DND-41 (cell line): ENCODE results near the gene TPPP.

Experiments used
- ATAC-seq: fragments of 200-7000 bp; cut with Tn5 transposase; 3 replicates; pipeline ENCODE4 v1.9.1; 2021; ENCODE audit warnings: low read depth; ENCODE audit not compliant: insufficient read depth
- DNase-seq: peaks from one replicate; pipeline ENCODE4 v3.0.0-alpha.2; 2020
- H2AFZ ChIP-seq: 2 replicates; pipeline ENCODE4 v1.6.0; 2012; ENCODE audit warnings: low read depth, low read length
- H3K27ac ChIP-seq: 2 replicates; pipeline ENCODE4 v1.5.1; 2012; ENCODE audit warnings: low read length, inconsistent platforms
- H3K27me3 ChIP-seq: fragments of 200-600 bp; sonication (generic); 2 replicates; pipeline ENCODE4 v1.6.0; 2012; ENCODE audit warnings: low read length, mild to moderate bottlenecking, inconsistent platforms; ENCODE audit not compliant: insufficient read depth, poor library complexity
- H3K36me3 ChIP-seq: 2 replicates; pipeline ENCODE4 v1.5.1; 2012; ENCODE audit warnings: low read length, inconsistent platforms; ENCODE audit not compliant: insufficient read depth
- H3K4me1 ChIP-seq: 2 replicates; pipeline ENCODE4 v1.5.1; 2012; ENCODE audit warnings: mild to moderate bottlenecking, low read length; ENCODE audit not compliant: insufficient read depth
- H3K4me2 ChIP-seq: 2 replicates; pipeline ENCODE4 v1.6.0; 2012; ENCODE audit warnings: mild to moderate bottlenecking, moderate library complexity, low read length, inconsistent platforms; ENCODE audit not compliant: insufficient read depth
- H3K4me3 ChIP-seq, 2 experiments: fragments of 200-600 bp in 1 of 2; shearing (Covaris generic) in 1 of 2; 2 replicates each; pipeline ENCODE4 v1.5.1; 2012 to 2016; ENCODE audit warnings: inconsistent platforms in 2 of 2, low read length in 2 of 2, mild to moderate bottlenecking in 2 of 2, low read depth in 1 of 2, moderate library complexity in 1 of 2
- H3K79me2 ChIP-seq: 2 replicates; pipeline ENCODE4 v1.6.0; 2012; ENCODE audit warnings: low read length, inconsistent platforms; ENCODE audit not compliant: insufficient read depth
- H3K9ac ChIP-seq: 2 replicates; pipeline ENCODE4 v1.6.0; 2012; ENCODE audit warnings: low read depth, mild to moderate bottlenecking, inconsistent platforms, low read length, moderate library complexity
- H3K9me3 ChIP-seq: 2 replicates; pipeline ENCODE4 v1.5.1; 2012; ENCODE audit warnings: low read length, moderate library complexity, mild to moderate bottlenecking, inconsistent platforms; ENCODE audit not compliant: insufficient read depth, severe bottlenecking
- H4K20me1 ChIP-seq: 2 replicates; pipeline ENCODE4 v1.6.0; 2012; ENCODE audit warnings: low read length; ENCODE audit not compliant: insufficient read depth
- EZH2 ChIP-seq: IDR thresholded peaks from 3 replicates; pipeline ENCODE4 v1.6.1; 2012; ENCODE audit warnings: borderline replicate concordance, low read depth, mild to moderate bottlenecking, moderate library complexity, low read length, inconsistent platforms; ENCODE audit not compliant: severe bottlenecking
- TF ChIP-seq, protein P1 (sequence below): IDR thresholded peaks from 2 replicates; pipeline ENCODE4 v1.5.1; 2012; ENCODE audit warnings: borderline replicate concordance, low read length, moderate library complexity, mild to moderate bottlenecking; ENCODE audit not compliant: poor library complexity, severe bottlenecking; ENCODE audit errors: extremely low read depth

The TPPP gene

DNA sequence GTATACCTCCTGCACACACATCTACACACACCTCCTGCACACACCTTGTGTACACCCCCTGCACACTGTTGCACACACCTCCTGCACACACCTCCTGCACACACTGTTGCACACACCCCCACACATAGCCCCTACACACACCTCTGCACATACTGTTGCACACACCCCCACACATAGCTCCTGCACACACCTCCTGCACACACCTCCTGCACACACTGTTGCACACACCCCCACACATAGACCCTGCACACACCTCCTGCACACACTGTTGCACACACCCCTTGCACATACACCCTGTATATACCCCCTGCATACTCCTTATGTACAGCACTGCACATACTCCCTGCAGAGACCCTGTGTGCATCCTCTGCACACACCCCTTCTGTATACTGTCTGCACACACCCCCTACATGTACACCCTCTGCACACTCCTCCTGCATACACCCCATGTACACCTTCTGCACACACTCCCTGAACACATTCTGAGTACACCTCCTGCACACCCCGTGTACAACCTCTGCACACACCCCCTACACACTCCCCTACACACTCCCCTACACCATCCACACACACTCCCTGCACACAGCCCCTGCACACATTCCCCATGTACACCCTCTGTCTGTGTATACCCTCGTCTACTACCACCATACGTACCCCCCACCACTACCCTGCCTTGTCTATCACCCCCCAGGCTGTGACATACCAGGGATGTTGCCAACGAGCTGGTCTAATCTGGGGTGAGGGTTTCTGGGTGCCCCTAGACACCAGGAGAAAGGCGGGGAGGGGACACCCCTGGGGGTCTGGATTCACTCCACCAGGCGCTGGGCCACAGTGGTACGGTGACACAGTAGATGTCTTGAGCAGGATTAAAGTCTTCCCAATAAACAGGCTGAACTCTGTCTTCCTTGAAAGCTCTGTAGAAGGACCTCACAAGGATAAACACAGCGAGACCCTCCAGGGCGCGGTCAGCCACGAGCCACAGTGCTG is 82.1 kb downstream of the TPPP start:
- ATAC-seq = no peak
- peak overlapping the region; percentile 98 for H3K4me2 ChIP-seq
- no peaks in the 10 kb centered on the region for H3K27me3 ChIP-seq
- peaks cover 5% of the 10 kb centered on the region for H3K9me3 ChIP-seq
- H2AFZ ChIP-seq = peak overlapping the region; percentile 98
- peaks cover 13% of the 10 kb centered on the region for H3K36me3 ChIP-seq
- H3K27ac ChIP-seq = peak overlapping the region; percentile 58; the same call in 1 of the 2 replicates
- peak overlapping the region; percentile 55 to 80 for H3K4me3 ChIP-seq
- TF ChIP-seq, protein P1, sequence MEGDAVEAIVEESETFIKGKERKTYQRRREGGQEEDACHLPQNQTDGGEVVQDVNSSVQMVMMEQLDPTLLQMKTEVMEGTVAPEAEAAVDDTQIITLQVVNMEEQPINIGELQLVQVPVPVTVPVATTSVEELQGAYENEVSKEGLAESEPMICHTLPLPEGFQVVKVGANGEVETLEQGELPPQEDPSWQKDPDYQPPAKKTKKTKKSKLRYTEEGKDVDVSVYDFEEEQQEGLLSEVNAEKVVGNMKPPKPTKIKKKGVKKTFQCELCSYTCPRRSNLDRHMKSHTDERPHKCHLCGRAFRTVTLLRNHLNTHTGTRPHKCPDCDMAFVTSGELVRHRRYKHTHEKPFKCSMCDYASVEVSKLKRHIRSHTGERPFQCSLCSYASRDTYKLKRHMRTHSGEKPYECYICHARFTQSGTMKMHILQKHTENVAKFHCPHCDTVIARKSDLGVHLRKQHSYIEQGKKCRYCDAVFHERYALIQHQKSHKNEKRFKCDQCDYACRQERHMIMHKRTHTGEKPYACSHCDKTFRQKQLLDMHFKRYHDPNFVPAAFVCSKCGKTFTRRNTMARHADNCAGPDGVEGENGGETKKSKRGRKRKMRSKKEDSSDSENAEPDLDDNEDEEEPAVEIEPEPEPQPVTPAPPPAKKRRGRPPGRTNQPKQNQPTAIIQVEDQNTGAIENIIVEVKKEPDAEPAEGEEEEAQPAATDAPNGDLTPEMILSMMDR = no peak
- TF ChIP-seq EZH2 = no peak
- H3K9ac ChIP-seq = peak overlapping the region; percentile 74
- H3K4me1 ChIP-seq = peaks cover 40% of the 10 kb centered on the region
- no peak for DNase-seq
- peaks cover 7% of the 10 kb centered on the region; the same call in 1 of the 2 replicates for H4K20me1 ChIP-seq
- peaks cover 40% of the 10 kb centered on the region for H3K79me2 ChIP-seq

DNA sequence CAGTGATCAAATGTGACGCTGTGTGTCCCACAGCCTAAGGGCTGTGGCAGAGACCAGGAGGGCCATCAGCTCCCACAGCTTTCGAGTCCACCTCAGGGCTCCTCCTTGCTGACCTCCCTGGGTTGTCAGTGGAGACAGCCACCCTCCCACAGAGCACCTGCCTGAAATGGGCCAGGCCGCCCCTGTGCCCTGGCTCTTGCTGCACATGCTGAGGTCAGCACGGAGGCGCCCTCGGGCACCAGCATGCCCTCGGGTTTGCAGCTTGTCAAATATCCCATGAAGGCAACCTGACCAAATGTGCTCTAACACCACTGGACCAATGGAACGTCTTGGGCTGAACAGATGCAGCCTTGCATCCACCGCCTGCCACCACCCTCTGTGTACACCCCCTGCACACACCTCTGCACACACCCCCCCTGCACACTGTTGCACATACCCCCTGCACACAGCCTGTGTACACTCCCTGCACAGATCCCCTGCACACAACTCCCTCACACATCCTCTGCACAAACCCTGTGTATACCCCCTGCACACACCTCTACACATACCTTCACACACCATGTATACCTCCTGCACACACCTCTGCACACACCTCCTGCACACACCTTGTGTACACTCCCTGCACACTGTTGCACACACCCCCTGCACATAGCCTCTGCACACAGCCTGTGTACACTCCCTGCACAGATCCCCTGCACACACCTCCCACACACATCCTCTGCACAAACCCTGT is 83.0 kb downstream of the TPPP start:
- H3K4me1 ChIP-seq = peaks cover 37% of the 10 kb centered on the region
- H3K79me2 ChIP-seq = peaks cover 32% of the 10 kb centered on the region
- H3K27ac ChIP-seq = no peak overlapping the region
- no peak overlapping the region for H2AFZ ChIP-seq
- no peak overlapping the region for H3K9ac ChIP-seq
- ATAC-seq = no peak
- no peak for DNase-seq
- peaks cover 7% of the 10 kb centered on the region; the same call in 1 of the 2 replicates for H4K20me1 ChIP-seq
- H3K36me3 ChIP-seq = peaks cover 9% of the 10 kb centered on the region
- TF ChIP-seq, protein P1 = no peak
- no peak for TF ChIP-seq EZH2
- no peaks in the 10 kb centered on the region for H3K27me3 ChIP-seq
- no peak overlapping the region for H3K4me3 ChIP-seq
- peaks cover under 1% of the 10 kb centered on the region for H3K9me3 ChIP-seq
- peak overlapping the region; percentile 98; the same call in 1 of the 2 replicates for H3K4me2 ChIP-seq
